GM12878 (cell line): ENCODE results near the gene ANKMY1.

Experiments
- EP300 ChIP-seq, 2 experiments: fragments of 150-350 bp in 1 of 2; IDR thresholded peaks; 2 replicates each; pipeline ENCODE4 v1.6.1; 2011 to 2012; ENCODE audit warnings: low read depth in 2 of 2, low read length in 2 of 2, borderline replicate concordance in 1 of 2, improper control_type of control experiment in 1 of 2, inconsistent platforms in 1 of 2; ENCODE audit not compliant: control insufficient read depth in 1 of 2
- FOXK2 ChIP-seq: fragments of 450-650 bp; IDR thresholded peaks from 2 replicates; pipeline ENCODE4 v1.6.1; 2017; ENCODE audit warnings: mild to moderate bottlenecking, moderate library complexity
- JUNB ChIP-seq: IDR thresholded peaks from 2 replicates; pipeline ENCODE4 v1.6.1; 2016; ENCODE audit warnings: antibody characterized with exemption, mild to moderate bottlenecking
- NFIC ChIP-seq: IDR thresholded peaks from 2 replicates; pipeline ENCODE4 v1.6.1; 2012; ENCODE audit warnings: low read depth, mild to moderate bottlenecking, inconsistent platforms, low read length, moderate library complexity

DNA sequence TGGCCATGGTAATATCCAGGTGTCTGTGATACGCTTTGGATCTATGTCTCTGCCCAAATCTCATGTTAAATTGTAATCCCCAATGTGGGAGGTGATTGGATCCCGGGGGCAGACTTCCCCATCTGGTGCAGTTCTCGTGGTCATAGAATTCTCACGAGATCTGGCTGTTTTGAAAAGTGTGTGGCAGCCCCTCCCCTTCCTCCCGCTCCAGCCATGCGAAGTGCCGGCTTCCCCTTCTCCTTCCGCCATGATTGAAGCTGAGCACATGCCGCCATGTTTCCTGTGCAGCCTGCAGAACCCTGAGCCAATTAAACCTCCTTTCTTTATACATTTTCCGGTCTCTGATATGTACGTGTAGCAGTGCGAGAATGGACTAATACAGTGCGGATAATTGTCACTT is 79.9 kb downstream of the ANKMY1 start:
- TF ChIP-seq NFIC, result no peak
- no peak for TF ChIP-seq FOXK2
- no peak for TF ChIP-seq JUNB
- no peak for TF ChIP-seq EP300 (IDR thresholded peaks at IDR 0.05; ENCODE audit: borderline replicate concordance in 1 of 2, control insufficient read depth in 1 of 2, low read depth in 2 of 2, low read length in 2 of 2)
